ENCODE measurements around the gene COPZ2. TPM values are rescaled to one million over a fixed set of nuclear protein-coding genes. Genes with fewer than 3 reads are reported as not detected.

COPZ2 gene
- total RNA-seq, 2 experiments from 2014 or later, result 4.3 to 4.6 TPM

DNA sequence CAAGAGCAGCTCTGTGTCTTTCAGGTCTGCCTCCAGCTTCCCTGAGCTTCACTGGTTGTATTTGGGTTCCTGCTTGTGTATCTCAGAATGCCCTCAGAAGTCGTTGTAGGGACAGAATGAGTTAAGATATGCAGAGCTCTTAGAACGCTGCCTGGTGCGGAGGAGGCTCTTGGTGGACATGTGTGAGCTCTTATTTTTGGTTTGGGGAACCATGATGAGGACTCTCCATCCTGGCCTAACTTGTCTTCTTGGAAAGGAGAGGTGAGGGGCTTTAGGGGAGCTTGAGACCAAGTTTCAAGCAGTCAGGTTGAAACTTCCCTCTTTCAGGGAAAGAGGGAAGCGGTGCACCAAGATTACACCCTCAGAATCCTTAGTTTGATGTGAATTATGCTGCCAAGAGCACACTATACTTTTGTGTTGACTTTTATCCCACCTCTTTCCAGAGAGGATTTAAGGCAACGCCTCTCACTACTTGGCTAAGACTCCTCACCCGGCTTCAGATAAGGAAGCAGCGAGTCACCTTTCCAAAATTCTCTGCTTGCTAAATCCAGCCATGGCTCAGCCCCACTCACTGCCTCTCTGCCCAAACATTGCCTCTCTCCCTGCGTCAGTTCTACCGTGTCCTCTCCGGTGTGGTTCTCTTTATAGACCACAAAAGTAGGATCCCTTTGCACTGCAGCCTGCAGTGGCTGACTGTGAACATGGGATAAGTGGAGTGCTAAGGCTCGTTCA lies 53.9 kb downstream of the COPZ2 start:
- no peak overlapping the region for H3K27ac Mint-ChIP-seq
- H3K27me3 Mint-ChIP-seq, result no peaks in the 10 kb centered on the region
- TF ChIP-seq, protein P1, sequence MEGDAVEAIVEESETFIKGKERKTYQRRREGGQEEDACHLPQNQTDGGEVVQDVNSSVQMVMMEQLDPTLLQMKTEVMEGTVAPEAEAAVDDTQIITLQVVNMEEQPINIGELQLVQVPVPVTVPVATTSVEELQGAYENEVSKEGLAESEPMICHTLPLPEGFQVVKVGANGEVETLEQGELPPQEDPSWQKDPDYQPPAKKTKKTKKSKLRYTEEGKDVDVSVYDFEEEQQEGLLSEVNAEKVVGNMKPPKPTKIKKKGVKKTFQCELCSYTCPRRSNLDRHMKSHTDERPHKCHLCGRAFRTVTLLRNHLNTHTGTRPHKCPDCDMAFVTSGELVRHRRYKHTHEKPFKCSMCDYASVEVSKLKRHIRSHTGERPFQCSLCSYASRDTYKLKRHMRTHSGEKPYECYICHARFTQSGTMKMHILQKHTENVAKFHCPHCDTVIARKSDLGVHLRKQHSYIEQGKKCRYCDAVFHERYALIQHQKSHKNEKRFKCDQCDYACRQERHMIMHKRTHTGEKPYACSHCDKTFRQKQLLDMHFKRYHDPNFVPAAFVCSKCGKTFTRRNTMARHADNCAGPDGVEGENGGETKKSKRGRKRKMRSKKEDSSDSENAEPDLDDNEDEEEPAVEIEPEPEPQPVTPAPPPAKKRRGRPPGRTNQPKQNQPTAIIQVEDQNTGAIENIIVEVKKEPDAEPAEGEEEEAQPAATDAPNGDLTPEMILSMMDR (IDR thresholded peaks at IDR 0.05), result no peak
- POLR2A ChIA-PET, result interaction anchor here (1.2 to 1.6 kb wide), 3 partner anchors 12 to 34 kb away, joined by 3 to 4 read pairs (median 4); partner anchors contain the start of gene CDK5RAP3
- ATAC-seq (no peak), DNase-seq (no peak)
- CTCF ChIA-PET, result interaction anchor here (1.2 to 1.9 kb wide), 3 partner anchors 10 to 34 kb away, joined by 3 to 12 read pairs (median 6); partner anchors contain the start of gene CDK5RAP3
- H3K4me3 Mint-ChIP-seq, result no peak overlapping the region
- no peaks in the 10 kb centered on the region for H3K4me1 Mint-ChIP-seq (ENCODE audit: low read depth)
- no peaks in the 10 kb centered on the region for H3K9me3 Mint-ChIP-seq
- peaks cover 26% of the 10 kb centered on the region for H3K36me3 Mint-ChIP-seq (ENCODE audit: low read depth)
- intact Hi-C loops (cut with micrococcal nuclease), result no loop called here

DNA sequence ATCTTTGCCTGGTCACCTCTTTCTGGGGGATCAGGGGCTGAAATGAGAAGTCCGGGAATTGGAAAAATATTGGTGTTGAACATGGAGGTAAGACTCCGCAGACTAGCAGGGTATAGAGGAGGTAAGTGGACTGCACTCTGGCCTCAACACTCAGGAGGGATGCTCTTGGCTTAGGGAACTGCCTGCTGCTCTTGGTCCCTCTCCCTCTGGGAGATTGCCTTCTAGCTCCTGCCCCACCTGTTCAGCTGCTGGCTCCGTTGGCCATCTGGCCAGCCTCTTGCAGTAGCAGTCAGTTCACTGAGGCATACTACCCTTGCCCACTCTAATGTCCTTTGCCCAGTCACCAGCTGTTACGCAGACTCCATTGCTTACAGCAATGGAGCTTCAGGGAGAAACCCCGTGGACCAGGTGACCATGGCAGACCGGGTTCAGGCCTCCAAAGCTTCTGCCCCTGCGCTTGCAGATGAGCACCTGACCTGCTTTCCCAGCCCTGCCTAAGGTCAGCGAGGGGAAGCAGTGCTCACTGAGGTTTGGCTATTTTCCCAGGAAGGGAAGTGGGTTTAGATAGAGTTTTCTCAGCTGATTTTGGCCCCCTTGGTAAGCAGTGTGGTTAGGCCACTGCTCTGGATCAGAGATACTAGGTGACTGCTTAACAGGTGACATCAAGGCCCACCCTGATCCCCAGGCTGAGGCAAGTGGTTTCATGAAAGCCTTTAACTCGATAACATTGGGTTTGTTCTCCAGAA lies 54.8 kb downstream of the COPZ2 start:
- ChIA-PET CTCF (interaction anchor here (1.2 to 1.9 kb wide), 3 partner anchors 11 to 33 kb away, joined by 3 to 12 read pairs (median 6); partner anchors contain the start of gene CDK5RAP3), POLR2A (interaction anchor here (1.2 to 1.6 kb wide), 3 partner anchors 12 to 33 kb away, joined by 3 to 4 read pairs (median 4); partner anchors contain the start of gene CDK5RAP3)
- no peaks in the 10 kb centered on the region for H3K27me3 Mint-ChIP-seq
- TF ChIP-seq, protein P1 (IDR thresholded peaks at IDR 0.05), result no peak
- no peaks in the 10 kb centered on the region for H3K9me3 Mint-ChIP-seq
- H3K4me3 Mint-ChIP-seq, result no peak overlapping the region
- H3K4me1 Mint-ChIP-seq (ENCODE audit: low read depth), result no peaks in the 10 kb centered on the region
- H3K36me3 Mint-ChIP-seq (ENCODE audit: low read depth), result peaks cover 30% of the 10 kb centered on the region
- H3K27ac Mint-ChIP-seq, result no peak overlapping the region
- no peak for DNase-seq
- intact Hi-C loops (cut with micrococcal nuclease), result no loop called here
- no peak for ATAC-seq

DNA sequence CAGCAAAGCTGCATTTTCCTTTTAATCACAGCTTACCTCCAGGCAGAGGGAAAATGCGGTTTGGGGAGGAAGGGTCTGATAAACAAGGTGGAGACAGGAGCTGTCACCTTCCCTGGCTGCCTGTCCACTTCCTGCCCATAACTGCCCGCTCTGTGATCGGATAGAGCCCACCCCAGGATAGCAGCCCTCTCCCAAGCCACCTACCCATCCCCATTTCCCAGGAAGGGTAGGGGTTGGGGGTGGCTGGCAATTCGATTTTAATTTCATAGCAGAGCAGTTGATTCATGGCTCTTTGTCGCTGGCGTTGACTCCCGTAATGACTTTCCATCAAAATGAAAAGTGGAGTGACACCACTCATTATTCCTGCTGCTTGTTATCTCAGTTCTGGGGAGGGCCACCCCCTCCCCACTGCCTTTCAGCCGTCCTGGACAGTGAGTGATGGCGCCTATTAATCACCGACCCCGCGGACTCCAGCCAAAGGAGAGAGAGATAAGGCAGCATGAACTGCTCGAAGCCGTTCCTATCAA lies 55.4 kb downstream of the COPZ2 start:
- TF ChIP-seq, protein P1 (IDR thresholded peaks at IDR 0.05), result no peak
- no peak overlapping the region for H3K4me3 Mint-ChIP-seq
- H3K27me3 Mint-ChIP-seq, result no peaks in the 10 kb centered on the region
- intact Hi-C loops (cut with micrococcal nuclease), result no loop called here
- DNase-seq (no peak), ATAC-seq (no peak)
- POLR2A ChIA-PET, result interaction anchor here (1.3 kb wide), 1 partner anchor 11 kb away, joined by 4 read pairs; the partner anchor contains the start of gene CDK5RAP3
- CTCF ChIA-PET, result interaction anchor here (0.9 to 4.7 kb wide), 6 partner anchors 11 to 61 kb away, joined by 3 to 49 read pairs (median 4); partner anchors contain the start of gene CDK5RAP3
- H3K27ac Mint-ChIP-seq, result no peak overlapping the region
- H3K36me3 Mint-ChIP-seq (ENCODE audit: low read depth), result peaks cover 35% of the 10 kb centered on the region
- H3K4me1 Mint-ChIP-seq (ENCODE audit: low read depth), result no peaks in the 10 kb centered on the region
- no peaks in the 10 kb centered on the region for H3K9me3 Mint-ChIP-seq

DNA sequence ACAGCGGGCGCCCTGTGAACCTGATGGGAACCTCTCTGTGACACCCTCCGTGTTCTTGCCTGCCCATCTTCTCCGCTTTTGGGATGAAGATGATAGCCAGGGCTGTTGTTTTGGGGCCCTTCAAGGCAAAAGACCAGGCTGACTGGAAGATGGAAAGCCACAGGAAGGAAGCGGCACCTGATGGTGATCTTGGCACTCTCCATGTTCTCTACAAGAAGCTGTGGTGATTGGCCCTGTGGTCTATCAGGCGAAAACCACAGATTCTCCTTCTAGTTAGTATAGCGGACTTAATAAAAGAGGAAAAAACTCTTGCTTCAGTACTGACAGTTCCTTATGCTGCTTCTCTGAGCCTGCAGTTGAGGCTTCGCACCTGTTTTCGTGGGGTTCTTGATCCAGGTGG lies 56.1 kb downstream of the COPZ2 start:
- DNase-seq (no peak), ATAC-seq (no peak)
- H3K4me3 Mint-ChIP-seq, result no peak overlapping the region
- ChIA-PET POLR2A (no interaction called here), CTCF (interaction anchor here (0.9 to 4.7 kb wide), 5 partner anchors 11 to 60 kb away, joined by 3 to 49 read pairs (median 3); partner anchors contain the start of gene CDK5RAP3)
- no peaks in the 10 kb centered on the region for H3K4me1 Mint-ChIP-seq (ENCODE audit: low read depth)
- no peaks in the 10 kb centered on the region for H3K9me3 Mint-ChIP-seq
- TF ChIP-seq, protein P1 (IDR thresholded peaks at IDR 0.05), result no peak
- H3K36me3 Mint-ChIP-seq (ENCODE audit: low read depth), result peaks cover 40% of the 10 kb centered on the region
- no peak overlapping the region for H3K27ac Mint-ChIP-seq
- intact Hi-C loops (cut with micrococcal nuclease), result no loop called here
- H3K27me3 Mint-ChIP-seq, result no peaks in the 10 kb centered on the region
